Activated T-helper 17 cell treated with anti-CD3 and anti-CD28 coated beads, Interleukin-2, amount 50 U/mL, for 72 hours (primary cell): Measurements from ENCODE around the gene LRRK2. TPM values are rescaled to one million over a fixed set of nuclear protein-coding genes. Genes with fewer than 3 reads are reported as not detected.

Experiments used
- ATAC-seq: fragments of 150-1000 bp; cut with Tn5 transposase; replicated peaks from 2 replicates; pipeline ENCODE4 v1.10.0; 2021; ENCODE audit warnings: mild to moderate bottlenecking, moderate library complexity
- H3K27ac Mint-ChIP-seq: one replicate; pipeline ENCODE4 v1.8.0; 2022; ENCODE audit warnings: mixed read lengths
- H3K27me3 Mint-ChIP-seq: one replicate; pipeline ENCODE4 v1.8.0; 2022; ENCODE audit warnings: mixed read lengths
- H3K36me3 Mint-ChIP-seq: one replicate; pipeline ENCODE4 v1.8.0; 2022; ENCODE audit warnings: low read depth, mild to moderate bottlenecking, mixed read lengths
- H3K4me1 Mint-ChIP-seq: one replicate; pipeline ENCODE4 v1.8.0; 2022; ENCODE audit warnings: mixed read lengths
- H3K4me3 Mint-ChIP-seq: one replicate; pipeline ENCODE4 v1.8.0; 2022; ENCODE audit warnings: mild to moderate bottlenecking, mixed read lengths
- H3K9me3 Mint-ChIP-seq: one replicate; pipeline ENCODE4 v1.8.0; 2022; ENCODE audit warnings: mixed read lengths
- total RNA-seq, 2 donors: library from RNA; stranded (reverse); gene quantifications; one replicate each; pipeline ENCODE4 v1.2.3, GENCODE V29; 2022

Gene LRRK2
- total RNA-seq, 2 donors from 2014 or later = 0.04 to 0.26 TPM

DNA sequence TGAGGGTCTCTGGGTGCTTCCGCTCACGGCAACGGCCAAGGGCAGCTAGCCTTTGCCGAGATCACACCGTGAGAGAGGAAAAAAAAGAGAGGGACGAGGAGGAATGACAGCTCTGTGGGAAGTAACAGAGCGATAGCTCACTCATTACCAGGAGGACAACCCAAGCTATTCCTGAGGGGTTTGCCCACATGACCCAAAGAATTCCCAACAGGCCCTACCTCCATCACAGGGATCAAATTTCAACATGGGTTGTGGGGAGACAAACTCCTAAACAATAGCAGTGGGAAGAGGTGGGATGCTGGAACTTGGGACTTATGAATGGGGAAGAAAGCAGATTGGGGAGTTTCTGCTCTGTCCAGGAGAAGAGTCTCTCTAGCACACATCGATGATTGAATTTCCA lies 180.6 kb downstream of the LRRK2 start:
- H3K4me3 Mint-ChIP-seq = no peak overlapping the region
- no peak for ATAC-seq
- H3K27me3 Mint-ChIP-seq = no peaks in the 10 kb centered on the region
- H3K9me3 Mint-ChIP-seq = no peaks in the 10 kb centered on the region
- no peaks in the 10 kb centered on the region for H3K4me1 Mint-ChIP-seq
- H3K27ac Mint-ChIP-seq = no peak overlapping the region
- H3K36me3 Mint-ChIP-seq = no peaks in the 10 kb centered on the region

Other genes starting within 250 kb of the LRRK2 start
- gene SLC2A13, start 118.9 kb upstream of the LRRK2 start, total RNA-seq = 1 to 10 TPM; 3.3 to 6.0 TPM